COLO829 (cell line): Measurements from ENCODE around the gene STK24.
"Not testable (repeated sequence)": the region's sequence is repeated elsewhere in the genome, so short reads cannot be mapped to it uniquely, and the experiment has no call there.

Experiments
- DNase-seq: peaks from one replicate; pipeline ENCODE4 v3.0.0; 2012; ENCODE audit warnings: low spot score

STK24 gene

GRCh38 chr13:98576963-98577835 is at the start of gene STK24:
Gene STK24, minus strand, starts transcription at chr13:98577107. Its CDS starts 321 bp downstream, at chr13:98576786.
- no peak for DNase-seq

- no peak for DNase-seq
Measured at GRCh38 chr13:98626298-98626935, 49.5 kb upstream of the STK24 start.

GRCh38 chr13:98624589-98624988 is 47.7 kb upstream of the STK24 start:
- not testable (repeated sequence) for DNase-seq

- DNase-seq = no peak
Measured at GRCh38 chr13:98622931-98623331, 46.0 kb upstream of the STK24 start.

GRCh38 chr13:98619556-98619955 is 42.6 kb upstream of the STK24 start:
- DNase-seq = no peak

- DNase-seq = not testable (repeated sequence)
Measured at GRCh38 chr13:98615595-98615994, 38.7 kb upstream of the STK24 start.

- no peak for DNase-seq
Measured at GRCh38 chr13:98613591-98613990, 36.7 kb upstream of the STK24 start.

GRCh38 chr13:98609756-98610155 is 32.8 kb upstream of the STK24 start:
- DNase-seq = no peak

- DNase-seq = no peak
Measured at GRCh38 chr13:98606296-98606695, 29.4 kb upstream of the STK24 start.

- no peak for DNase-seq
Measured at GRCh38 chr13:98599502-98600328, 22.8 kb upstream of the STK24 start.

- no peak for DNase-seq
Measured at GRCh38 chr13:98598043-98598442, 21.1 kb upstream of the STK24 start.

- no peak for DNase-seq
Measured at GRCh38 chr13:98595134-98595533, 18.2 kb upstream of the STK24 start.

- no peak for DNase-seq
Measured at GRCh38 chr13:98592362-98592732, 15.4 kb upstream of the STK24 start.

- DNase-seq = no peak
Measured at GRCh38 chr13:98591721-98592361, 14.9 kb upstream of the STK24 start.

- not testable (repeated sequence) for DNase-seq
Measured at GRCh38 chr13:98590471-98590870, 13.6 kb upstream of the STK24 start.

GRCh38 chr13:98589516-98589915 is 12.6 kb upstream of the STK24 start:
- not testable (repeated sequence) for DNase-seq

GRCh38 chr13:98586400-98587345 is 9.8 kb upstream of the STK24 start:
- no peak for DNase-seq

- DNase-seq = no peak
Measured at GRCh38 chr13:98585946-98586345, 9.0 kb upstream of the STK24 start.

GRCh38 chr13:98585398-98585754 is 8.5 kb upstream of the STK24 start:
- DNase-seq = no peak

- no peak for DNase-seq
Measured at GRCh38 chr13:98584668-98585397, 7.9 kb upstream of the STK24 start.
